ENCODE results near the gene FBLN1. TPM values are rescaled to one million over a fixed set of nuclear protein-coding genes. Genes with fewer than 3 reads are reported as not detected.

Gene FBLN1
- polyA plus RNA-seq, 1 donor from 2014 or later = 3.4 TPM

DNA sequence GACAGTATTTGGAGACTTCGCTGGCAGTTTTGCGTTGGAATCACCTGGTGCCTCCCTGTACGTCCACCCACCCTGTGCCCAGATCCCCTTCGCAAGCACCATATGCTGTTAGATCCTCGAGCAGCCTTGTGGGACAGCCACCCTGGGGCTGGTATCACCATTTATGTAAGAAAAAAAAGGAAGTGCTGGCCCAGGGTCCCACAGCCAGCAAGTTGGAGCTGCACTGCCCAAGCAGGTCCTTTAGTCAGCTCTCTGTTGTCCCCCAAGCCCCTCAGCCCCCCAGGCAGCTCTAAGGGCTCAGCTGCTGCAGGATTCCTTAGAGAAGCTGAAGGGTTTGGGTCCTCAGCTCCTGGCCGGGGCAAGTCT lies 80.3 kb downstream of the FBLN1 start:
- Histone ChIP-seq H3K9ac (ENCODE audit: low read length) (no peak overlapping the region), H3K4me3 (ENCODE audit: low read length) (no peak overlapping the region), H3F3A (ENCODE audit: insufficient read depth, low read length, poor library complexity, severe bottlenecking) (no peaks in the 10 kb centered on the region), H4K20me1 (ENCODE audit: insufficient read depth) (no peaks in the 10 kb centered on the region), H2AFZ (ENCODE audit: low read depth, low read length) (no peak overlapping the region), H3K4me2 (ENCODE audit: low read length) (no peak overlapping the region), H3K9me2 (ENCODE audit: insufficient read depth, low read length) (no peaks in the 10 kb centered on the region), H3K36me3 (ENCODE audit: insufficient read depth, low read length) (no peaks in the 10 kb centered on the region), H3K9me3 (ENCODE audit: low read length) (no peaks in the 10 kb centered on the region), H3K27me3 (ENCODE audit: insufficient read depth, low read depth, low read length) (no peaks in the 10 kb centered on the region), H3K27ac (ENCODE audit: low read length) (no peak overlapping the region), H3K79me2 (replicated peaks; ENCODE audit: insufficient read depth, low read length) (no peaks in the 10 kb centered on the region)
- no peak for TF ChIP-seq EP300 (conservative IDR thresholded peaks at IDR 0.05; ENCODE audit: poor library complexity, severe bottlenecking)
- TF ChIP-seq, protein P1, sequence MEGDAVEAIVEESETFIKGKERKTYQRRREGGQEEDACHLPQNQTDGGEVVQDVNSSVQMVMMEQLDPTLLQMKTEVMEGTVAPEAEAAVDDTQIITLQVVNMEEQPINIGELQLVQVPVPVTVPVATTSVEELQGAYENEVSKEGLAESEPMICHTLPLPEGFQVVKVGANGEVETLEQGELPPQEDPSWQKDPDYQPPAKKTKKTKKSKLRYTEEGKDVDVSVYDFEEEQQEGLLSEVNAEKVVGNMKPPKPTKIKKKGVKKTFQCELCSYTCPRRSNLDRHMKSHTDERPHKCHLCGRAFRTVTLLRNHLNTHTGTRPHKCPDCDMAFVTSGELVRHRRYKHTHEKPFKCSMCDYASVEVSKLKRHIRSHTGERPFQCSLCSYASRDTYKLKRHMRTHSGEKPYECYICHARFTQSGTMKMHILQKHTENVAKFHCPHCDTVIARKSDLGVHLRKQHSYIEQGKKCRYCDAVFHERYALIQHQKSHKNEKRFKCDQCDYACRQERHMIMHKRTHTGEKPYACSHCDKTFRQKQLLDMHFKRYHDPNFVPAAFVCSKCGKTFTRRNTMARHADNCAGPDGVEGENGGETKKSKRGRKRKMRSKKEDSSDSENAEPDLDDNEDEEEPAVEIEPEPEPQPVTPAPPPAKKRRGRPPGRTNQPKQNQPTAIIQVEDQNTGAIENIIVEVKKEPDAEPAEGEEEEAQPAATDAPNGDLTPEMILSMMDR (IDR thresholded peaks at IDR 0.05; ENCODE audit: poor library complexity, severe bottlenecking) = no peak
- no peak for TF ChIP-seq POLR2AphosphoS5 (IDR thresholded peaks at IDR 0.05)
- TF ChIP-seq MXI1 (conservative IDR thresholded peaks at IDR 0.05; ENCODE audit: poor library complexity, severe bottlenecking) = no peak
- no peak for TF ChIP-seq RAD21 (conservative IDR thresholded peaks at IDR 0.05)
- TF ChIP-seq TAF1 (IDR thresholded peaks at IDR 0.05; ENCODE audit: low read depth) = no peak
- no peak for TF ChIP-seq EZH2 (IDR thresholded peaks at IDR 0.05; ENCODE audit: borderline replicate concordance, insufficient read depth, low read length, poor library complexity, severe bottlenecking)
- TF ChIP-seq, protein P2, sequence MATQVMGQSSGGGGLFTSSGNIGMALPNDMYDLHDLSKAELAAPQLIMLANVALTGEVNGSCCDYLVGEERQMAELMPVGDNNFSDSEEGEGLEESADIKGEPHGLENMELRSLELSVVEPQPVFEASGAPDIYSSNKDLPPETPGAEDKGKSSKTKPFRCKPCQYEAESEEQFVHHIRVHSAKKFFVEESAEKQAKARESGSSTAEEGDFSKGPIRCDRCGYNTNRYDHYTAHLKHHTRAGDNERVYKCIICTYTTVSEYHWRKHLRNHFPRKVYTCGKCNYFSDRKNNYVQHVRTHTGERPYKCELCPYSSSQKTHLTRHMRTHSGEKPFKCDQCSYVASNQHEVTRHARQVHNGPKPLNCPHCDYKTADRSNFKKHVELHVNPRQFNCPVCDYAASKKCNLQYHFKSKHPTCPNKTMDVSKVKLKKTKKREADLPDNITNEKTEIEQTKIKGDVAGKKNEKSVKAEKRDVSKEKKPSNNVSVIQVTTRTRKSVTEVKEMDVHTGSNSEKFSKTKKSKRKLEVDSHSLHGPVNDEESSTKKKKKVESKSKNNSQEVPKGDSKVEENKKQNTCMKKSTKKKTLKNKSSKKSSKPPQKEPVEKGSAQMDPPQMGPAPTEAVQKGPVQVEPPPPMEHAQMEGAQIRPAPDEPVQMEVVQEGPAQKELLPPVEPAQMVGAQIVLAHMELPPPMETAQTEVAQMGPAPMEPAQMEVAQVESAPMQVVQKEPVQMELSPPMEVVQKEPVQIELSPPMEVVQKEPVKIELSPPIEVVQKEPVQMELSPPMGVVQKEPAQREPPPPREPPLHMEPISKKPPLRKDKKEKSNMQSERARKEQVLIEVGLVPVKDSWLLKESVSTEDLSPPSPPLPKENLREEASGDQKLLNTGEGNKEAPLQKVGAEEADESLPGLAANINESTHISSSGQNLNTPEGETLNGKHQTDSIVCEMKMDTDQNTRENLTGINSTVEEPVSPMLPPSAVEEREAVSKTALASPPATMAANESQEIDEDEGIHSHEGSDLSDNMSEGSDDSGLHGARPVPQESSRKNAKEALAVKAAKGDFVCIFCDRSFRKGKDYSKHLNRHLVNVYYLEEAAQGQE (IDR thresholded peaks at IDR 0.05; ENCODE audit: borderline replicate concordance) = no peak
- TF ChIP-seq SMC3 (conservative IDR thresholded peaks at IDR 0.05; ENCODE audit: poor library complexity) = no peak

DNA sequence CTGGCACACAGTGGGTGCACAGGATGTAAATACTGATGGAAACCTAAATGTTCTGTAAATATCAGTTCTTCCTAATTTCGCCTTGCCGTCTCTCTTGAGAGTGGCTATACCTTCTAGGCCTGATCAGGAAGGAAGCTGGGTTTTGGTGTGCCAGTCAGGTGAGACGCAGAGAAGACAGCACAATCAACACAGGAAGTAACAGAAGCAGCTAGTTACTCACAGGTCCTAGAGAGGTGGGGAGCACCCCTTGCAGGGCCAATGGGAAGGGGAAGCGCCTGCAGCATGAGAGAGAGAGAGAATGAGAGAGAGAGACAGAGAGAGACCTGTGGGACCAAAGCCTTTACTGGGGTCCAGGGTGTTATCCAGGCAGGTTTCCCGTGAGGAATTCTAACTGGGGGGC lies 80.8 kb downstream of the FBLN1 start:
- Histone ChIP-seq H2AFZ (ENCODE audit: low read depth, low read length) (no peak overlapping the region), H3K9me2 (ENCODE audit: insufficient read depth, low read length) (no peaks in the 10 kb centered on the region), H3K9me3 (ENCODE audit: low read length) (no peaks in the 10 kb centered on the region), H4K20me1 (ENCODE audit: insufficient read depth) (no peaks in the 10 kb centered on the region), H3K27ac (ENCODE audit: low read length) (no peak overlapping the region), H3K9ac (ENCODE audit: low read length) (no peak overlapping the region), H3K79me2 (replicated peaks; ENCODE audit: insufficient read depth, low read length) (no peaks in the 10 kb centered on the region), H3K4me2 (ENCODE audit: low read length) (no peak overlapping the region), H3K4me3 (ENCODE audit: low read length) (no peak overlapping the region), H3K27me3 (ENCODE audit: insufficient read depth, low read depth, low read length) (no peaks in the 10 kb centered on the region), H3F3A (ENCODE audit: insufficient read depth, low read length, poor library complexity, severe bottlenecking) (no peaks in the 10 kb centered on the region), H3K36me3 (ENCODE audit: insufficient read depth, low read length) (no peaks in the 10 kb centered on the region)
- TF ChIP-seq POLR2AphosphoS5 (IDR thresholded peaks at IDR 0.05) (no peak), EZH2 (IDR thresholded peaks at IDR 0.05; ENCODE audit: borderline replicate concordance, insufficient read depth, low read length, poor library complexity, severe bottlenecking) (no peak), TAF1 (IDR thresholded peaks at IDR 0.05; ENCODE audit: low read depth) (no peak), MXI1 (conservative IDR thresholded peaks at IDR 0.05; ENCODE audit: poor library complexity, severe bottlenecking) (no peak), SMC3 (conservative IDR thresholded peaks at IDR 0.05; ENCODE audit: poor library complexity) (no peak), RAD21 (conservative IDR thresholded peaks at IDR 0.05) (no peak), EP300 (conservative IDR thresholded peaks at IDR 0.05; ENCODE audit: poor library complexity, severe bottlenecking) (no peak)
- TF ChIP-seq, protein P2 (IDR thresholded peaks at IDR 0.05; ENCODE audit: borderline replicate concordance) = no peak
- TF ChIP-seq, protein P1 (IDR thresholded peaks at IDR 0.05; ENCODE audit: poor library complexity, severe bottlenecking) = no peak

Data from neural cell (in vitro differentiated cells).